SIG-M5 treated with dmso at 0.1 percent for 504 hours (cell line): ENCODE results near the gene CAPN15.

ENCODE experiments used
- DNase-seq: peaks from one replicate; lab custom pipeline; 2025; ENCODE audit not compliant: unreplicated experiment; lab: John Stamatoyannopoulos, UW

CAPN15 gene

GRCh38 chr16:540645-541340 is 13.3 kb downstream of the CAPN15 start:
- DNase-seq: no peak

GRCh38 chr16:543301-544164 is 16.0 kb downstream of the CAPN15 start:
- no peak for DNase-seq

DNA sequence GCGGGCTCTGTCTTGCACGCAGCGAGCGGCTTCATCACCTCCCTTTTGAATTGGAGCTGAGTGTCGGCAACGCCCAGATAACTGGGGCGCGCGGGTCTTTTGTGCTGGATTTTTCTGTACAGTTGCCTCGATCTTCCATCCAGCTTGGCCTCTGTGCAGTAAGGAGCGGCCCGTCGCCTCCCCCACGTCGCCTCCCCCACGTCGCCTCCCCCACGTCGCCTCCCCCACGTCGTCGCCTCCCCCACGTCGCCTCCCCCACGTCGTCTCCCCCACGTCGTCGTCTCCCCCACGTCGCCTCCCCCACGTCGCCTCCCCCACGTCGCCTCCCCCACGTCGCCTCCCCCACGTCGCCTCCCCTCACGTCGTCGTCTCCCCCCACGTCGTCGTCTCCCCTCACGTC is 17.0 kb downstream of the CAPN15 start:
- DNase-seq: no peak

- no peak for DNase-seq
Measured at GRCh38 chr16:546909-547770, 19.6 kb downstream of the CAPN15 start.

DNA sequence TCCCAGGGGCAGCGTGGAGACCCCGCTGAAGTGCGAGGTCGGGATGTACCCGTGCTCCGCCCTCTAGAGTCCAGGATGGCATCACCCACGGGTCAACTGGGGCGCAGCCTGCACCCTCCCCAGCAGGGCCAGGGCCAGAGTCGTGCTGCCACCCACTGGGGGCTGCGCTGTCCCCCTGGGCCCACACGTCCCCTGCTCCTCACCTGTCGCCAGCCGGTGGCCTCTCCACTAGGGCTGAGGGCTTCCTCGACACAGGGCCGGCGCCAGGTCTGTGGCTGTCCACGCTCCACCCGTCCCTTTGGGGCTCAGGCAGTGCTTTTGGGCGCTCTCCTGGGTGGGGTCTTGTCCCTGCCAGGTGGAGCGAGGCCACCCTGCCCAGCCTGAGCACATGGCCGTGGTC is 21.1 kb downstream of the CAPN15 start:
- no peak for DNase-seq

DNA sequence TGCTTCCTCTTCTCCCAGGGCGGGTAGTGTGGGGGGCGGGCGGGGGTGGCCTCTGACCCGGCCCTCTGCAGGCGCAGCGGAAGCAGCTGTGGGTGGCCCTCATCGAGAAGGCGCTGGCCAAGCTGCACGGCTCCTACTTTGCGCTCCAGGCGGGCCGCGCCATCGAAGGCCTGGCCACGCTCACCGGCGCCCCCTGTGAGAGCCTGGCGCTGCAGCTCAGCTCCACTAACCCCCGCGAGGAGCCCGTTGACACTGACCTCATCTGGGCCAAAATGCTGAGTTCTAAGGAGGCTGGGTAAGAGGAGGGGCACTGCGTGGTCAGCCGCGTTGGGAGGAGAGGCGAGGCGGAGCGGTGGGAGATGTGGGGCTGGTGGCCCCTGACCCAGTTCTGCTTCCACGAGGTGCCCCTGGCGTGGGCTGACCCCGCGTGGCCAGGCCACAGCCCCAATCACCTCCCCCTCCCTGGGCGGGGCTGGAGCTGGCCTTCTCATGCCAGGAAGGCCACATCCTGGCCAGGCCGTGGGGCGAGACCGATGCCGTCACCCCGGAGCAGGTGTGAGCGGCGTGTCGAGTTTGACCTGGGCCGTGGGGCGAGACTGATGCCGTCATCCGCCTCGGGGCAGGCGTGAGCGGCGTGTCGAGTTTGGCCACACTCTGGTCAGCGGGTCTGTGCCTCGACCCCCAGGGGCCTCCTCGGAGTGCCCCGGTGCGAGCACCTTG is 22.2 kb downstream of the CAPN15 start:
- no peak for DNase-seq

DNA sequence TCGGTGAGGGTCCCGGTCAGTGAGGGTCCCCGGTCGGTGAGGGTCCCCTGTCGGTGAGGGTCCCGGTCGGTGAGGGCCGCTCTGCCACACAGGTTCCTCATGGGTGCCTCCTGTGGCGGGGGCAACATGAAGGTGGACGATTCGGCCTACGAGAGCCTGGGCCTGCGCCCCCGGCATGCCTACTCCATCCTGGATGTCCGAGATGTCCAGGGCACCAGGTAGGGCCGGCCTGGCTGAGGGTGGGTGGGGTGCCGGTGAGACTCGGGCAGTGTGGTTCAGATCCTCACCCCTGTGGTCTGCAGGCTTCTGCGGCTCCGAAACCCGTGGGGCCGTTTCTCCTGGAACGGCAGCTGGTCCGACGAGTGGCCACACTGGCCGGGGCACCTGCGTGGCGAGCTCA is 23.7 kb downstream of the CAPN15 start:
- no peak for DNase-seq

GRCh38 chr16:552171-552570 is 24.7 kb downstream of the CAPN15 start:
- DNase-seq: no peak

DNA sequence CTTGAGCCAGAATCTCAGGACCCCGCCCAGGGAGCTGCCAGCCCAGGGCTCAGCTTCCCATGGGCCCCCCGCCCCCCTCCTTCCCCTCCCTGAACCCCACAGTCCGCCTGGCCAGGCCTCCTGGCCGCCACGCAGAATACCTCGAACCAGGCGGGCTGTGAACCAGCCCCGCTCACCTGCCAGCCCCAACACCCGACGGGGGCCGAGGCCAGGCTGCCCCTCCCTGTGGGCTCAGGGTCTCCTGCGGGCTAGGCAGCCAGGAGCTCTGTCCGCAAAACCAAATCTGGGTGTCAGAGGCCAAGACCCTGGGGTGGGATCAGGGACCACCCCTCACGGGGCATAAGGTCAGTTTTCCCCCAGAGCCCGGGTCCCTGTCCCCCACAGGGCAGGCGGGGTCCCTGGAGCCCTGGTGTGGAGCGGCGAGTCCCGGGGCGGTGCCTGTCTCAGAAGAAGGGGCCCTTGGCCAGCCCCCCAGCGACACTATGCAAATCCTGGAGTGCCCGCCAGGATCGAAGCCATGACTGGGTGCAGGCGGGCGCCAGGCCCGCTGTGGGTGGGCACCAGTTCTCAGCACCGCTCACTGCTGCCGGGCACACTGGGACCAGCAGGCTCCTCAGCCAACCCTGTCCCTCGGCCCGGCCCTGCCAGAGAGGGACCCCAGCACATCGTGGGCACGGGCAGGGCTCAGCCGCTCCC is 26.2 kb downstream of the CAPN15 start:
- no peak for DNase-seq

GRCh38 chr16:554297-554621 is 26.7 kb downstream of the CAPN15 start:
- DNase-seq: no peak

- DNase-seq: no peak
Measured at GRCh38 chr16:554640-555365, 27.3 kb downstream of the CAPN15 start.

GRCh38 chr16:555528-556473 is 28.3 kb downstream of the CAPN15 start:
- no peak for DNase-seq

GRCh38 chr16:556474-557173 is 29.1 kb downstream of the CAPN15 start:
- DNase-seq: no peak

DNA sequence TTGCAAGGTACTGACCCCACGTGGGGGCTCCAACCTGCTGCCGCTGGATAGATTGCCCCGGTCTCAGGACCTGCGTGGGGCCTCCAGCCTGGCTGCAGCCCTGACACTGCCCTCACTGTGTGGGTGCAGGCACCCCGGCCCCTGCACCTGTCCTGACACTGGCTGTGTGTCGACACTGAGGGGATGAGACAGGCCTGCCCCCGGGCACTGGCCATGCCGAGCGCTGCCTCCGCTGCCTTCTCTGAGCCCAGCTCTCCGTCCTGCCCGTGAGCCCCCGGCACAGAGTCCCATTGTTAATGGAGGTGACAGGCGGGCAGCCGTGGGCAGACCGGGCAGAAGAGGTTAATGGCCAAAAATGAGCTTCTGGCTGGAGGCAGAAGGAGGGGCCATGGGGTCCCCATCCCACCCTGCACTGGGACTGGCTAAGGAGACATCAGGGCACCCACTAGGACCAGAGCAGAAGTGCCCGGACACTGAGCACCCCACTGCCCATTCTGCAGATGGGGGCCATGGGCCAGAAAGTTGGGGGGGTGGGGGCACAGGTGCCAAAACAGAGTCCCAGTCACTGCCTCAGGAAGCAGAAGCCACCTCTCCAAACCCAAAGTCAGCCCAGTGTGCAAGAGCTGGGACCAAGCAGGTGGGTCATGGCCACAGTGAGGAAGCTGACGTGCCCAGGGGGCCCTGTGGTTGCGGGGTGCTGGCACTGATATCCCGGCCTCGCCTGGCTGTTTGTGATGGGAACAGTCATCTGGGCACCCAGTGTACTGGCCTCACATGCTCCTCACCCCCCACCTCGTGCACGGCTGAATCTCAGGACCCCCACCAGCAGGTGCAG is 30.2 kb downstream of the CAPN15 start:
- no peak for DNase-seq

- DNase-seq: no peak
Measured at GRCh38 chr16:558298-559020, 30.9 kb downstream of the CAPN15 start.

GRCh38 chr16:559021-559380 is 31.5 kb downstream of the CAPN15 start:
- no peak for DNase-seq
